CD8-positive, alpha-beta memory T cell (primary cell): ENCODE results near the gene BPTF. TPM values are rescaled to one million over a fixed set of nuclear protein-coding genes. Genes with fewer than 3 reads are reported as not detected.

Source experiments
- CTCF ChIA-PET: fragments of 350-600 bp; sonication (Branson Sonifier 250); formaldehyde crosslinking; loops from one replicate; lab custom pipeline; 2021; ENCODE audit warnings: antibody characterized with exemption; lab: Charles Lee
- POLR2A ChIA-PET: fragments of 350-600 bp; sonication (Branson Sonifier 250); formaldehyde crosslinking; loops from one replicate; lab custom pipeline; 2021; ENCODE audit warnings: antibody characterized with exemption; lab: Charles Lee
- DNase-seq, 5 donors: peaks; one replicate each; pipeline versions ENCODE4 v3.0.0 to v3.0.0-alpha.2; 2020 to 2022; ENCODE audit warnings: mixed read lengths in 1 of 5
- H3K27ac ChIP-seq: one replicate; pipeline ENCODE4 v1.7.0; 2013; ENCODE audit warnings: low read depth, mild to moderate bottlenecking, low read length, moderate library complexity
- H3K27me3 ChIP-seq: 2 replicates; pipeline ENCODE4 v1.7.0; 2013; ENCODE audit warnings: low read length, mild to moderate bottlenecking; ENCODE audit not compliant: insufficient read depth, poor library complexity, severe bottlenecking
- H3K36me3 ChIP-seq: 2 replicates; pipeline ENCODE4 v1.7.0; 2013; ENCODE audit warnings: mild to moderate bottlenecking, low read length, moderate library complexity; ENCODE audit not compliant: insufficient read depth
- H3K4me1 ChIP-seq: 2 replicates; pipeline ENCODE4 v1.7.0; 2013; ENCODE audit warnings: mild to moderate bottlenecking, low read length, moderate library complexity; ENCODE audit not compliant: insufficient read depth
- H3K4me3 ChIP-seq: 2 replicates; pipeline ENCODE4 v1.7.0; 2013; ENCODE audit warnings: mild to moderate bottlenecking, low read length
- H3K9me3 ChIP-seq: 2 replicates; pipeline ENCODE4 v1.7.0; 2013; ENCODE audit warnings: mild to moderate bottlenecking, low read length
- H3K27ac Mint-ChIP-seq, 8 donors: one replicate each; pipeline ENCODE4 v1.8.0; 2020 to 2021; ENCODE audit warnings: mixed read lengths in 8 of 8, mild to moderate bottlenecking in 6 of 8, inconsistent platforms in 3 of 8, moderate library complexity in 3 of 8
- H3K27me3 Mint-ChIP-seq, 2 donors: one replicate each; pipeline ENCODE4 v1.8.0; 2020 to 2021; ENCODE audit warnings: mixed read lengths in 2 of 2, mild to moderate bottlenecking in 1 of 2, moderate library complexity in 1 of 2
- H3K36me3 Mint-ChIP-seq, 3 donors: one replicate each; pipeline ENCODE4 v1.8.0; 2020 to 2021; ENCODE audit warnings: mixed read lengths in 3 of 3, inconsistent platforms in 1 of 3, mild to moderate bottlenecking in 1 of 3
- H3K4me1 Mint-ChIP-seq, 3 donors: one replicate each; pipeline ENCODE4 v1.8.0; 2020 to 2021; ENCODE audit warnings: mixed read lengths in 3 of 3, inconsistent platforms in 1 of 3, mild to moderate bottlenecking in 1 of 3
- H3K4me3 Mint-ChIP-seq, 7 donors: one replicate each; pipeline ENCODE4 v1.8.0; 2020 to 2021; ENCODE audit warnings: mixed read lengths in 7 of 7, mild to moderate bottlenecking in 6 of 7, moderate library complexity in 4 of 7, inconsistent platforms in 2 of 7
- H3K9me3 Mint-ChIP-seq, 5 donors: one replicate each; pipeline ENCODE4 v1.8.0; 2020 to 2022; ENCODE audit warnings: mixed read lengths in 5 of 5, mild to moderate bottlenecking in 3 of 5, moderate library complexity in 2 of 5, inconsistent platforms in 1 of 5
- polyA plus RNA-seq: library from polyadenylated mRNA; unstranded; fragments of 300-500 nt; fragmentation: Illumina TruSeq; gene quantifications from one replicate; pipeline ENCODE4 v1.2.3, GENCODE V29; 2021
- total RNA-seq, 2 experiments: library from RNA; stranded (reverse); gene quantifications; one replicate each; pipeline ENCODE4 v1.2.3, GENCODE V29; 2021

The BPTF gene
- total and polyA plus RNA-seq, 3 experiments from 2014 or later, result 25.1 to 82.4 (median 78.8) TPM

DNA sequence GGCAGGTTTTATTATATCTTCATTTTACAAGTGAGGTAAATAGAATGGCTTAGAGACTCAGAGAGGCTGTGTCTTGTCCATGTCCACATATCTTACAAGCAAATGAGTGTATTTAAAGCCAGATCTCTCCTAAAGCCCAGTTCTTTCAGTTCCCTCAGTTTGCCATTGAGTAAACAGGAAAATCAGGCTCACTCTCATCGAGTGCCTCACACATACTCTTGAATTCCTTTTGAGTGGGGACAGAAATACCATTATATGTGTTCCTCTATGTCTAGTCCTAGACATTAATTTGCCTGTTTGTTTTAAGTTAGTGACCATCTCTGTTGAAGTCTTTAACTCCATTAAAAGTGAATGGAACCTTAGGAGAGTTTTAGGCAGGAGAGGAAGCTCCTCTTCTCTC, 40.1 kb downstream of the BPTF start:
- no peaks in the 10 kb centered on the region for H3K9me3 Mint-ChIP-seq
- no peak overlapping the region for H3K27ac ChIP-seq
- H3K36me3 Mint-ChIP-seq, result peaks cover 4 to 45% (median 6%) of the 10 kb centered on the region in 3 donors
- no peaks in the 10 kb centered on the region for H3K27me3 Mint-ChIP-seq
- H3K36me3 ChIP-seq, result peaks cover 10% of the 10 kb centered on the region
- H3K4me3 ChIP-seq, result no peak overlapping the region
- H3K4me1 Mint-ChIP-seq, result peaks cover 51 to 80% (median 71%) of the 10 kb centered on the region in 3 donors
- no peak for DNase-seq
- peaks cover 13% of the 10 kb centered on the region for H3K4me1 ChIP-seq
- H3K9me3 ChIP-seq, result no peaks in the 10 kb centered on the region
- CTCF ChIA-PET, result no interaction called here
- H3K27me3 ChIP-seq, result no peaks in the 10 kb centered on the region
- POLR2A ChIA-PET, result no interaction called here
- H3K4me3 Mint-ChIP-seq, result no peak overlapping the region
- H3K27ac Mint-ChIP-seq, result peak overlapping the region in 2 of 8 donors; percentile 29 to 41

DNA sequence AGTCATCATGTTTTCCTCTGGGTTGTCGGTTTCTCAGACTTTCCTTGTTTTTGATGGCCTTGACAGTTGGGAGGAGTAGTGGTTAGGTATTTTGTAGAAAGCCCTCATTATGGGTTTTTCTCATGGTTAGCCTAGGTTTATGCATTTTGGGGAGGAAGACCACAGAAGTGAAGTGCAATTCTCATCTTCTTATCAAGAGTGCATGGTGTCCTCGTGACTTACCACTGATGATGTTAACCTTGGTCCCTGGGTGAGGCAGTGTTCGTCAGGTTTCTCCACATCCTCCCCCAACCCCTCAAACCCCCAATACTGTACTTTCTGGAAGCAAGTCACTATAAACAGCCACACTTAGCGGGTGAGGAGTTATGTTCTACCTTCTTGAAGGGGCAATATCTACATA, 42.3 kb downstream of the BPTF start:
- Histone ChIP-seq H3K27ac (no peak overlapping the region), H3K9me3 (no peaks in the 10 kb centered on the region), H3K4me1 (peaks cover 4% of the 10 kb centered on the region), H3K36me3 (peaks cover 10% of the 10 kb centered on the region), H3K27me3 (no peaks in the 10 kb centered on the region), H3K4me3 (no peak overlapping the region)
- peaks cover 4 to 39% (median 7%) of the 10 kb centered on the region in 3 donors for H3K36me3 Mint-ChIP-seq
- DNase-seq, result peak in 2 of 5 donors; percentile 8 to 22
- H3K27me3 Mint-ChIP-seq, result no peaks in the 10 kb centered on the region
- peaks cover 35 to 69% (median 53%) of the 10 kb centered on the region in 3 donors for H3K4me1 Mint-ChIP-seq
- H3K4me3 Mint-ChIP-seq, result peak overlapping the region in 2 of 7 donors; percentile 22 to 47
- ChIA-PET POLR2A (no interaction called here), CTCF (no interaction called here)
- H3K9me3 Mint-ChIP-seq, result no peaks in the 10 kb centered on the region
- H3K27ac Mint-ChIP-seq, result peak overlapping the region in 7 of 8 donors; percentile 13 to 88 (median 56)

DNA sequence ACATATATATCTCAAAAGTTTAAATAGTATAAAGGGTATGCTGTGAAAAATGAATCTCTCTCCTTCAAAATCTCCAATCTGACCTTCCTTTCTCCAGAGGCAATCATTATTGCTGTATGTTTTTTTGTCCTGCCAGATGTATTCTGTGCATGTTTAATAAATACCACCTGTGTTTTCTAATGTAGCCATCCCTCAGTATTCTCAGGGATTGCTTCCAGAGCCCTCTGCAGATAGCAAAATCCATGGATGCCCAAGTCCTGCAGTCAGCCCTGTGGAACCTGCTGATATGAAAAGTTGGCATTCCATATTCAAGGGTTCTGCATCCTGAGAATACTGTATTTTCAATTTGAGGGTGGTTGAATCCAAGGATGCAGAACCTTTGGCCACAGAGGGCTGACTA, 42.9 kb downstream of the BPTF start:
- Histone ChIP-seq H3K27ac (no peak overlapping the region), H3K9me3 (no peaks in the 10 kb centered on the region), H3K4me3 (no peak overlapping the region), H3K4me1 (no peaks in the 10 kb centered on the region), H3K27me3 (no peaks in the 10 kb centered on the region), H3K36me3 (peaks cover 10% of the 10 kb centered on the region)
- POLR2A ChIA-PET, result interaction anchor here (0.5 kb wide), 1 partner anchor 116 kb away, joined by 3 read pairs; no protein-coding TSS in a partner anchor
- Mint-ChIP-seq H3K4me1 (peaks cover 30 to 63% (median 47%) of the 10 kb centered on the region in 3 donors), H3K4me3 (no peak overlapping the region), H3K27me3 (no peaks in the 10 kb centered on the region), H3K9me3 (no peaks in the 10 kb centered on the region), H3K36me3 (peaks cover 4 to 37% (median 7%) of the 10 kb centered on the region in 3 donors), H3K27ac (peak overlapping the region in 3 of 8 donors; percentile 13 to 88 (median 78))
- CTCF ChIA-PET, result no interaction called here
- DNase-seq, result no peak

DNA sequence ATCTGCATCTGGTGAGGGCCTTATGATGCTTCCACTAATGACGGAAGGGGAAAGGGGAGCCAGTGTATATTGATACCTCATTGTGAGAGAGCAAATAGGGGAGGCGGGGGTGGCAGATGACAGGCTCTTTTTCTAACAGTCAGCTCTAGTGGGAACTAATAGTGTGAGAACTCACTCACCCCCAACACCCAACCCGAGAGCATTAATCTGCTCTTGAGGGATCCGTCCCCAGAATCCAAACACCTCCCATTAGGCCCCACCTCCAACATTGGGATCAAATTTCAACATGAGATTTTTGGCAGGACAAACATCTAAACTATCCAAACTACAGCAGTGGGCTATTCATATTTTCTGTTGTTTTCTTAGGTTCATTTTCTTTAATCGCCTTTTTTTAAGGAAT, 54.4 kb downstream of the BPTF start:
- no peaks in the 10 kb centered on the region for H3K9me3 ChIP-seq
- Mint-ChIP-seq H3K4me1 (peaks cover 15 to 28% (median 20%) of the 10 kb centered on the region in 3 donors), H3K27me3 (no peaks in the 10 kb centered on the region), H3K4me3 (no peak overlapping the region), H3K36me3 (peaks cover 0 to 51% (median 17%) of the 10 kb centered on the region in 3 donors), H3K27ac (peak overlapping the region in 3 of 8 donors; percentile 5 to 84 (median 65)), H3K9me3 (no peaks in the 10 kb centered on the region)
- ChIA-PET CTCF (no interaction called here), POLR2A (no interaction called here)
- H3K36me3 ChIP-seq, result peaks cover 11% of the 10 kb centered on the region
- no peaks in the 10 kb centered on the region for H3K27me3 ChIP-seq
- H3K27ac ChIP-seq, result no peak overlapping the region
- DNase-seq, result no peak
- H3K4me1 ChIP-seq, result no peaks in the 10 kb centered on the region
- H3K4me3 ChIP-seq, result no peak overlapping the region

DNA sequence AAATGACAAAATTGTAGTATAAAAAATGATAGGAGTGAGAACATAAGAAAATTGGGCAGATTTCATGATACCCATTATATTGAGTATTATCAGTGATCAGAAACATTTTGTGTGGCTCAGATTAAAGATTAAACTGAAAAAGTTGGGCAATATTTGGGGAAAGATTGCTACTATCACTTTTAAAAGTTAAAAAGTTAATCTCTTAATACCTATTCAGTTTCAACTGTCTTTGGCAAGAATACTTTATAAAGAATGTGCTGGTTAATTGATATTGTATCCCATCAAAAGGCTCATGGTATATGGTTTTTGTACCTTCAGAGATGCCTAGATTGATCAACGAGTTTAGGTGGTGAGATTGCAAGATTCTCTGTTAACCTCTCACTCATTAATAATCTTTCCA, 55.8 kb downstream of the BPTF start:
- H3K27ac Mint-ChIP-seq, result peak overlapping the region in 1 of 8 donors; percentile 18
- no peak overlapping the region for H3K4me3 Mint-ChIP-seq
- no peak for DNase-seq
- H3K36me3 Mint-ChIP-seq, result peaks cover 0 to 53% (median 19%) of the 10 kb centered on the region in 3 donors
- H3K9me3 Mint-ChIP-seq, result no peaks in the 10 kb centered on the region
- H3K9me3 ChIP-seq, result no peaks in the 10 kb centered on the region
- H3K27me3 ChIP-seq, result no peaks in the 10 kb centered on the region
- ChIA-PET POLR2A (no interaction called here), CTCF (no interaction called here)
- H3K27me3 Mint-ChIP-seq, result no peaks in the 10 kb centered on the region
- H3K4me1 Mint-ChIP-seq, result peaks cover 17 to 28% (median 28%) of the 10 kb centered on the region in 3 donors
- no peak overlapping the region for H3K27ac ChIP-seq
- no peaks in the 10 kb centered on the region for H3K4me1 ChIP-seq
- H3K4me3 ChIP-seq, result no peak overlapping the region
- H3K36me3 ChIP-seq, result peaks cover 5% of the 10 kb centered on the region

DNA sequence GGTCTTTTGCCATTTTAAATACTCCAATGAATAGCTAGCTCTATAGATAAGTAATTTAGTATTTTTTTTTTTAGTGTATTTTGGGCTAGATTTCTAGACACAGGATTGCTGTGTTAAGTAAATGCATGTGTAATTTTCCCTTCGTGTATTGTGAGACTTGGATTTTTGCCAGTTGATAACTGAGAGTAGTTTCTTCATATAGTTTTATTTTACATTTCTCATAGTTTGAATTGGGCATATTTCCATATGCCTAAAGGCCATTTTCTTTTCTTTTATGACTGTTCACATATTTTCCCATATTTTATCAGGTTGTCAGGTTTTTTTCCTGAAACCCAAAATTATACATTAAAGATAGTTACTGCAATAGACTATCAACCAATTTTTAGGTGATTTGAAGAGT, 59.4 kb downstream of the BPTF start:
- DNase-seq, result no peak
- Mint-ChIP-seq H3K27me3 (no peaks in the 10 kb centered on the region), H3K9me3 (no peaks in the 10 kb centered on the region), H3K4me1 (peaks cover 13 to 26% (median 22%) of the 10 kb centered on the region in 3 donors), H3K4me3 (no peak overlapping the region), H3K27ac (peak overlapping the region in 1 of 8 donors; percentile 66), H3K36me3 (peaks cover 5 to 53% (median 11%) of the 10 kb centered on the region in 3 donors)
- no peaks in the 10 kb centered on the region for H3K9me3 ChIP-seq
- CTCF ChIA-PET, result no interaction called here
- POLR2A ChIA-PET, result no interaction called here
- no peaks in the 10 kb centered on the region for H3K27me3 ChIP-seq
- H3K27ac ChIP-seq, result no peak overlapping the region
- no peaks in the 10 kb centered on the region for H3K4me1 ChIP-seq
- H3K36me3 ChIP-seq, result no peaks in the 10 kb centered on the region
- no peak overlapping the region for H3K4me3 ChIP-seq

DNA sequence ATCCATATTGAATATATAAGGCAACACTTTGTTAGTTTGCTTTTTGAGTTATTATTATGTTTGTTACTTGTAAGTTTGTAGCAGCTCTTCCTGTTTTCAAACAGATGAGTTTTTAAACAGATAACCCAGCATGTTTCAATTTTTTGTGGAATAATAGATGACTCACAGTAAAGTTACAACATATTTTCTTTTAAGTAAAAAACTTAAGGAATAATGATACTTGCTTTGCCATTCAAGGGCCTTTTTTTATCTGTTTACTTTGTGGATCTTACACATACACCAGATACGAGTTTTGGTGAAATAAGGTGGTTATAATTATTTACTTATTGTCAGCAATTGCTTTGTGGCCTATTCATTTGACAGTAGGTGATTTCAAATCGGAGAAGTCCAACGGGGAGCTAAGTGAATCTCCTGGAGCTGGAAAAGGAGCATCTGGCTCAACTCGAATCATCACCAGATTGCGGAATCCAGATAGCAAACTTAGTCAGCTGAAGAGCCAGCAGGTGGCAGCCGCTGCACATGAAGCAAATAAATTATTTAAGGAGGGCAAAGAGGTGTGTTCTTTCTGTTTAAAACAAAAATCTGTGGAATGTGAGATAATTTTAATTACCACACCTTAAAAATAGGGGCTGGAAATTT, 66.3 kb downstream of the BPTF start:
- H3K27ac ChIP-seq, result no peak overlapping the region
- ChIA-PET POLR2A (no interaction called here), CTCF (no interaction called here)
- no peaks in the 10 kb centered on the region for H3K9me3 Mint-ChIP-seq
- H3K36me3 ChIP-seq, result peaks cover 23% of the 10 kb centered on the region
- H3K27me3 Mint-ChIP-seq, result no peaks in the 10 kb centered on the region
- H3K27ac Mint-ChIP-seq, result peak overlapping the region in 2 of 8 donors; percentile 58 to 72
- DNase-seq, result no peak
- no peaks in the 10 kb centered on the region for H3K9me3 ChIP-seq
- H3K36me3 Mint-ChIP-seq, result peaks cover 5 to 74% (median 6%) of the 10 kb centered on the region in 3 donors
- H3K4me1 ChIP-seq, result no peaks in the 10 kb centered on the region
- no peaks in the 10 kb centered on the region for H3K27me3 ChIP-seq
- H3K4me3 Mint-ChIP-seq, result no peak overlapping the region
- H3K4me3 ChIP-seq, result no peak overlapping the region
- peaks cover 5 to 17% (median 7%) of the 10 kb centered on the region in 3 donors for H3K4me1 Mint-ChIP-seq

DNA sequence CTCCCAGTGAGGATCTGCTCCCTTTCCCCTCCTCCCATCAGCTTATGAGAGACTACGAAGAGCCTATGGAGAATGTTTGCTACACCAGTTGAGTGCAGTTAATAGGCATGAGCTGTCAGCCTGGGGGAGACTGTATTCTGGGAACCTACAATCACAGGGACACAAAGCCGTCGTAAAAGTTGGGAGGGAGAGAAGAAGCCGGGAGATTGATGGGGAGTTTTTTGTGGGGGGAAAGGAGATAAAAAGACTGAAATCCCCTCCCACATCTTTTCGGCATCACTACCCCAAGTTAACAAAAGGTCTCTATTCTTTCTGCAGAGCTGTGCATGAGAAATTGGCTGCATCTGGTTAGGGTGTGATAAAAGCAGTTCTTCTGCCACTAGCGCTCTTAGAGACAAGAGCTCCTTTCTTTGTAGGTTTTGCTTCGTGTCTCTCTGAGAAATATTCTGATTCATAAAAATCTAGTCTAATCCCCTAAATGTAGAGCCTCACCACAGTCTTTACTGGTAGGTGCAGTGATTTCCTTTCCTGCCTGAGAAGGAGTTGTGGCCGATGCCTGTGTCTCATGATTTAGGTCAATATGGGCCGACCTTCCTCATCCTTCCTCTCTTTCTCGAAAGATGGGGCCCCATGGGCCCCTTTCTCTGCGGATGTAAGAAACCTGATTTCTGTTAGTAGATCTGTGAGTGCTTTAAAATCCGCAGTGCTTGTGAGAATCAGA, 77.4 kb downstream of the BPTF start:
- Mint-ChIP-seq H3K4me3 (peak overlapping the region in 1 of 7 donors; percentile 45), H3K4me1 (peaks cover 2 to 14% (median 3%) of the 10 kb centered on the region in 3 donors), H3K27me3 (no peaks in the 10 kb centered on the region), H3K9me3 (no peaks in the 10 kb centered on the region), H3K36me3 (peaks cover 3 to 82% (median 12%) of the 10 kb centered on the region in 3 donors), H3K27ac (peak overlapping the region in 6 of 8 donors; percentile 27 to 92 (median 60))
- H3K9me3 ChIP-seq, result no peaks in the 10 kb centered on the region
- ChIA-PET POLR2A (no interaction called here), CTCF (no interaction called here)
- H3K36me3 ChIP-seq, result peaks cover 19% of the 10 kb centered on the region
- no peaks in the 10 kb centered on the region for H3K4me1 ChIP-seq
- DNase-seq, result no peak
- no peak overlapping the region for H3K4me3 ChIP-seq
- H3K27me3 ChIP-seq, result no peaks in the 10 kb centered on the region
- no peak overlapping the region for H3K27ac ChIP-seq
